Right renal pelvis (tissue), 4 donors: ENCODE measurements around the gene UBAC1. TPM values are rescaled to one million over a fixed set of nuclear protein-coding genes. Genes with fewer than 3 reads are reported as not detected.
"Not testable (repeated sequence)": the region's sequence is repeated elsewhere in the genome, so short reads cannot be mapped to it uniquely, and the experiment has no call there.

Experiments used
- DNase-seq, 4 donors: peaks; one replicate each; pipeline ENCODE4 v3.0.0-alpha.2; 2013; ENCODE audit warnings: low read depth in 4 of 4, low spot score in 3 of 4, missing footprints in 1 of 4
- polyA plus RNA-seq, 4 donors: library from polyadenylated mRNA; unstranded; fragments of 120-200 nt; gene quantifications; one replicate each; pipeline ENCODE4 v1.2.1, GENCODE V29; 2013; ENCODE audit not compliant: insufficient read length in 4 of 4

UBAC1 gene
- polyA plus RNA-seq, 4 donors, result 28.1 to 31.1 (median 28.6) TPM

GRCh38 chr9:135962696-135963307 lies 1.6 kb upstream of the UBAC1 start:
- no peak for DNase-seq

- no peak for DNase-seq
Measured at GRCh38 chr9:135961811-135962695, 880 bp upstream of the UBAC1 start.

GRCh38 chr9:135960411-135961276 lies 529 bp downstream of the UBAC1 start:
- no peak for DNase-seq

GRCh38 chr9:135959814-135960213 lies 1.4 kb downstream of the UBAC1 start:
- no peak for DNase-seq

- DNase-seq, result no peak
Measured at GRCh38 chr9:135958485-135958884, 2.7 kb downstream of the UBAC1 start.

- DNase-seq, result no peak
Measured at GRCh38 chr9:135957431-135957830, 3.7 kb downstream of the UBAC1 start.

GRCh38 chr9:135956802-135957174 lies 4.4 kb downstream of the UBAC1 start:
- no peak for DNase-seq

- no peak for DNase-seq
Measured at GRCh38 chr9:135955934-135956801, 5.0 kb downstream of the UBAC1 start.

GRCh38 chr9:135952664-135953206 lies 8.4 kb downstream of the UBAC1 start:
- no peak for DNase-seq

- peak in 1 of 4 donors; percentile 25 for DNase-seq
Measured at GRCh38 chr9:135951889-135952663, 9.1 kb downstream of the UBAC1 start.

GRCh38 chr9:135951310-135951709 lies 9.9 kb downstream of the UBAC1 start:
- DNase-seq, result not testable (repeated sequence)

GRCh38 chr9:135950841-135951240 lies 10.3 kb downstream of the UBAC1 start:
- not testable (repeated sequence) for DNase-seq

- DNase-seq, result no peak
Measured at GRCh38 chr9:135950135-135950682, 11.0 kb downstream of the UBAC1 start.

- no peak for DNase-seq
Measured at GRCh38 chr9:135949501-135950134, 11.6 kb downstream of the UBAC1 start.

GRCh38 chr9:135948968-135949367 lies 12.2 kb downstream of the UBAC1 start:
- no peak for DNase-seq

GRCh38 chr9:135948446-135948845 lies 12.7 kb downstream of the UBAC1 start:
- no peak for DNase-seq

GRCh38 chr9:135947582-135947981 lies 13.6 kb downstream of the UBAC1 start:
- no peak for DNase-seq

GRCh38 chr9:135947105-135947504 lies 14.1 kb downstream of the UBAC1 start:
- DNase-seq, result not testable (repeated sequence)
